GM12878 (cell line): ENCODE data around the gene CLDN15. TPM values are rescaled to one million over a fixed set of nuclear protein-coding genes. Genes with fewer than 3 reads are reported as not detected.

Source experiments
- ATAC-seq: fragments of 200-7000 bp; cut with Tn5 transposase; 3 replicates; pipeline ENCODE4 v1.9.1; 2020; ENCODE audit warnings: mild to moderate bottlenecking, moderate library complexity
- BruUV-seq: library from RNA; stranded (reverse); fragments of 400-500 nt; replicated peaks from 2 replicates; lab custom pipeline; 2021; lab: Mats Ljungman, UMichigan
- CTCF ChIA-PET: fragments of 300-600 bp; sonication (Branson Sonifier 250); formaldehyde crosslinking; extraction: SDS; loops from one replicate; lab custom pipeline; 2021; ENCODE audit warnings: inconsistent platforms; lab: Yijun Ruan, JAX
- POLR2A ChIA-PET: fragments of 350-600 bp; formaldehyde crosslinking; extraction: SDS; loops from one replicate; lab custom pipeline; 2021; ENCODE audit warnings: inconsistent platforms; lab: Charles Lee
- RAD21 ChIA-PET: fragments of 300-600 bp; sonication (Branson Sonifier 250); formaldehyde crosslinking; loops from one replicate; lab custom pipeline; 2023; ENCODE audit warnings: antibody characterized with exemption; ENCODE audit not compliant: unreplicated experiment; lab: Charles Lee
- SMC1A ChIA-PET: fragments of 300-600 bp; sonication (Branson Sonifier 250); formaldehyde crosslinking; loops from one replicate; lab custom pipeline; 2023; ENCODE audit not compliant: unreplicated experiment, uncharacterized antibody; lab: Charles Lee
- DNase-seq: peaks from one replicate; pipeline ENCODE4 v3.0.0-alpha.2; 2011; ENCODE audit warnings: low read depth, low spot score
- FAIRE-seq: peaks from 3 replicates; lab custom pipeline; 2011; peaks lifted over from hg19 to GRCh38; lab: Jason Lieb, UNC
- H2AFZ ChIP-seq: 2 replicates; pipeline ENCODE4 v1.6.0; 2011; ENCODE audit warnings: low read depth, low read length, control low read depth; ENCODE audit not compliant: control insufficient read depth
- H3K27ac ChIP-seq: 2 replicates; pipeline ENCODE4 v1.5.1; 2011; ENCODE audit warnings: control low read depth; ENCODE audit not compliant: control insufficient read depth, insufficient read depth
- H3K27me3 ChIP-seq, 2 experiments: replicated peaks in 1 of 2; 2 replicates each; pipeline versions ENCODE4 v1.6.0 to v1.6.1; 2011; ENCODE audit warnings: low read length in 1 of 2; ENCODE audit not compliant: control insufficient read depth in 2 of 2, insufficient read depth in 2 of 2
- H3K36me3 ChIP-seq, 2 experiments: 2 replicates each; pipeline ENCODE4 v1.5.1; 2011; ENCODE audit warnings: low read length in 1 of 2; ENCODE audit not compliant: control insufficient read depth in 2 of 2, insufficient read depth in 2 of 2
- H3K4me1 ChIP-seq: 2 replicates; pipeline ENCODE4 v1.6.1; 2011; ENCODE audit warnings: mild to moderate bottlenecking, low read length, moderate library complexity, mixed read lengths; ENCODE audit not compliant: control insufficient read depth, insufficient read depth
- H3K4me2 ChIP-seq: 2 replicates; pipeline ENCODE4 v1.6.0; 2011; ENCODE audit warnings: control low read depth; ENCODE audit not compliant: control insufficient read depth, insufficient read depth
- H3K4me3 ChIP-seq: fragments of 200-600 bp; sonication (generic); 2 replicates; pipeline ENCODE4 v1.5.1; 2016
- H3K79me2 ChIP-seq: 2 replicates; pipeline ENCODE4 v1.6.0; 2011; ENCODE audit warnings: low read length; ENCODE audit not compliant: control insufficient read depth, insufficient read depth
- H3K9ac ChIP-seq: 2 replicates; pipeline ENCODE4 v1.8.0; 2011; ENCODE audit warnings: low read length, control low read depth, mixed read lengths; ENCODE audit not compliant: control insufficient read depth, insufficient read depth
- H3K9me3 ChIP-seq: replicated peaks from 3 replicates; pipeline ENCODE4 v1.5.1; 2011; ENCODE audit warnings: mild to moderate bottlenecking, low read length; ENCODE audit not compliant: control insufficient read depth, insufficient read depth
- H4K20me1 ChIP-seq: 2 replicates; pipeline ENCODE4 v1.6.0; 2011; ENCODE audit not compliant: control insufficient read depth, insufficient read depth
- BACH1 ChIP-seq: fragments of 450-650 bp; IDR thresholded peaks from 2 replicates; pipeline ENCODE4 v1.6.1; 2017; ENCODE audit warnings: mild to moderate bottlenecking, borderline replicate concordance
- BMI1 ChIP-seq: fragments of 450-650 bp; IDR thresholded peaks from 2 replicates; pipeline ENCODE4 v1.6.1; 2016; ENCODE audit warnings: mild to moderate bottlenecking, moderate library complexity, borderline replicate concordance
- CBX5 ChIP-seq: sonication (generic); IDR thresholded peaks from 2 replicates; pipeline ENCODE4 v1.6.1; 2016; ENCODE audit warnings: low read depth, moderate library complexity, mild to moderate bottlenecking, inconsistent platforms
- EGR1 ChIP-seq, 2 experiments: IDR thresholded peaks; 1 replicate in 1 of 2; 2 replicates in 1 of 2; pipeline ENCODE4 v1.6.1; 2011 to 2012; ENCODE audit warnings: low read depth in 2 of 2, low read length in 2 of 2, borderline replicate concordance in 1 of 2, mild to moderate bottlenecking in 1 of 2, moderate library complexity in 1 of 2
- HDAC2 ChIP-seq: fragments of 200-600 bp; sonication (generic); IDR thresholded peaks from 2 replicates; pipeline ENCODE4 v1.6.1; 2017
- KDM1A ChIP-seq: fragments of 200-600 bp; sonication (generic); IDR thresholded peaks from 2 replicates; pipeline ENCODE4 v1.6.1; 2016; ENCODE audit warnings: borderline replicate concordance
- MTA3 ChIP-seq: IDR thresholded peaks from 2 replicates; pipeline ENCODE4 v1.6.1; 2012; ENCODE audit warnings: low read length, inconsistent platforms, borderline replicate concordance
- NFYA ChIP-seq: IDR thresholded peaks from 2 replicates; pipeline ENCODE4 v1.6.1; 2011; ENCODE audit warnings: low read depth, mild to moderate bottlenecking, low read length, improper control_type of control experiment, borderline replicate concordance
- PAX8 ChIP-seq: fragments of 450-650 bp; IDR thresholded peaks from 2 replicates; pipeline ENCODE4 v1.6.1; 2017; ENCODE audit warnings: mild to moderate bottlenecking, moderate library complexity
- PKNOX1 ChIP-seq: fragments of 450-650 bp; IDR thresholded peaks from 2 replicates; pipeline ENCODE4 v1.6.1; 2016; ENCODE audit warnings: mild to moderate bottlenecking
- RCOR1 ChIP-seq: conservative IDR thresholded peaks from 2 replicates; pipeline ENCODE4 v1.6.1; 2012; ENCODE audit warnings: low read depth, low read length, improper control_type of control experiment
- RFX5 ChIP-seq: IDR thresholded peaks from 2 replicates; pipeline ENCODE4 v1.6.1; 2011; ENCODE audit warnings: low read depth, low read length, improper control_type of control experiment
- SIX5 ChIP-seq: IDR thresholded peaks from 2 replicates; pipeline ENCODE4 v1.6.1; 2011; ENCODE audit warnings: mild to moderate bottlenecking, low read depth, low read length, moderate library complexity; ENCODE audit not compliant: severe bottlenecking
- SREBF2 ChIP-seq: IDR thresholded peaks from 2 replicates; pipeline ENCODE4 v1.6.1; 2012; ENCODE audit warnings: mild to moderate bottlenecking, low read length
- YBX1 ChIP-seq: fragments of 450-650 bp; IDR thresholded peaks from 2 replicates; pipeline ENCODE4 v1.6.1; 2016; ENCODE audit warnings: antibody characterized with exemption
- ZBED1 ChIP-seq: IDR thresholded peaks from 2 replicates; pipeline ENCODE4 v1.6.1; 2016; ENCODE audit warnings: borderline replicate concordance
- ZNF274 ChIP-seq: IDR thresholded peaks from one replicate; pipeline ENCODE4 v1.8.0; 2011; ENCODE audit not compliant: insufficient read length, insufficient read depth
- ZNF384 ChIP-seq: IDR thresholded peaks from 2 replicates; pipeline ENCODE4 v1.6.1; 2012; ENCODE audit warnings: low read depth, mild to moderate bottlenecking, low read length, improper control_type of control experiment, borderline replicate concordance
- ZNF592 ChIP-seq: fragments of 450-650 bp; IDR thresholded peaks from 2 replicates; pipeline ENCODE4 v1.6.1; 2017; ENCODE audit warnings: mild to moderate bottlenecking, moderate library complexity
- ZZZ3 ChIP-seq: IDR thresholded peaks from 2 replicates; pipeline ENCODE4 v1.6.1; 2011; ENCODE audit warnings: low read depth; ENCODE audit not compliant: control insufficient read depth, insufficient read length
- WGBS: methylation state at CpG from one replicate; pipeline ENCODE4 v1.1.6; 2016; ENCODE audit warnings: low lambda C conversion rate; ENCODE audit not compliant: insufficient replicate concordance, insufficient coverage; ENCODE audit errors: missing lambda C conversion rate; 5-methylcytosine and 5-hydroxymethylcytosine counted together
- in situ Hi-C: fragments of 300-500 bp; cut with MboI; formaldehyde crosslinking; loops from 9 replicates; pipeline ENCODE4 v1.14.3; 2018; ENCODE audit warnings: mixed read lengths
- intact Hi-C: fragments of 100-400 bp; cut with micrococcal nuclease; formaldehyde crosslinking; loops from one replicate; pipeline ENCODE4 v1.14.2; 2022; ENCODE audit not compliant: unreplicated experiment
- polyA plus RNA-seq, 11 experiments: library from polyadenylated mRNA; depleted of rRNA in 4 of 11; unstranded in 6 of 11; stranded (reverse) in 5 of 11; fragments of >200 nt; fragmentation: Nextera tagmentation in 4 of 11; fragmentation: Illumina TruSeq in 1 of 11; extraction: Ambion mirVana in 4 of 11; extraction: Trizol in 1 of 11; gene quantifications; 1 replicate in 1 of 11; 2 replicates in 10 of 11; pipeline versions ENCODE4 v1.2.1 to v1.2.3, GENCODE V29; 2011 to 2016; ENCODE audit warnings: inconsistent platforms in 2 of 11, missing spikeins in 2 of 11, low read depth in 1 of 11
- total RNA-seq, 4 experiments: library from RNA; depleted of rRNA in 3 of 4; stranded (reverse); fragments of >200 nt in 3 of 4; fragmentation: Illumina TruSeq in 1 of 4; extraction: Trizol in 1 of 4; gene quantifications; 2 replicates each; pipeline versions ENCODE4 v1.2.1 to v1.2.3, GENCODE V29; 2013 to 2021

CLDN15 gene
- total and polyA plus RNA-seq, 10 of the 15 experiments (the other 5 are each of a cell fraction or from before 2014, with no cell fraction given) = 0.47 to 15.0 (median 6.6) TPM

- Histone ChIP-seq H3K27ac (no peak overlapping the region), H3K4me1 (peaks cover 12% of the 10 kb centered on the region), H3K27me3 (no peaks in the 10 kb centered on the region), H3K4me3 (no peak overlapping the region), H4K20me1 (no peaks in the 10 kb centered on the region), H3K4me2 (no peak overlapping the region), H3K36me3 (peaks cover 0 to 6% of the 10 kb centered on the region in 2 experiments; a peak in 3 of 4 replicates), H3K9ac (no peak overlapping the region), H3K79me2 (peaks cover 50% of the 10 kb centered on the region), H3K9me3 (no peaks in the 10 kb centered on the region), H2AFZ (no peak overlapping the region)
- TF ChIP-seq ZBED1 = no peak
- TF ChIP-seq ZNF592 = no peak
- TF ChIP-seq BMI1 = no peak
- no peak for TF ChIP-seq HDAC2
- no peak for TF ChIP-seq ZNF274
- TF ChIP-seq RCOR1 = no peak
- no peak for TF ChIP-seq ZZZ3
- TF ChIP-seq KDM1A = no peak
- TF ChIP-seq PKNOX1 = no peak
- no peak for TF ChIP-seq SIX5
- TF ChIP-seq CBX5 = no peak
- no peak for TF ChIP-seq NFYA
- no peak for TF ChIP-seq ZNF384
- TF ChIP-seq RFX5 = no peak
- no peak for TF ChIP-seq BACH1
- TF ChIP-seq PAX8 = no peak
- TF ChIP-seq EGR1 (IDR thresholded peaks at IDR 0.05; ENCODE audit: borderline replicate concordance in 1 of 2, low read depth in 2 of 2, low read length in 2 of 2) = no peak
- no peak for TF ChIP-seq MTA3
- no peak for TF ChIP-seq YBX1
- no peak for TF ChIP-seq SREBF2
- no peak for DNase-seq
- intact Hi-C loops (no loop called here), in situ Hi-C loops (no loop called here)
- WGBS = 96% methylated on average over 5 of the region's 5 CpGs
- ATAC-seq = no peak
- ChIA-PET CTCF (interaction anchor here (1.4 kb wide), 1 partner anchor 104 kb away, joined by 8 read pairs; no protein-coding TSS in a partner anchor), POLR2A (no interaction called here), RAD21 (interaction anchor here (0.7 kb wide), 1 partner anchor 35 kb away, joined by 3 read pairs; no protein-coding TSS in a partner anchor), SMC1A (interaction anchor here (1.0 to 1.5 kb wide), 2 partner anchors 34 to 42 kb away, joined by 3 read pairs; no protein-coding TSS in a partner anchor)
- BruUV-seq = no TSS peak
- FAIRE-seq = no peak
Measured at GRCh38 chr7:101248276-101248675, 10.7 kb upstream of the CLDN15 start.
